WTC11 (cell line): Measurements from ENCODE around the gene RAB3D. TPM values are rescaled to one million over a fixed set of nuclear protein-coding genes. Genes with fewer than 3 reads are reported as not detected.

Experiments used
- ATAC-seq: fragments of 200-7000 bp; cut with Tn5 transposase; 2 replicates; pipeline ENCODE4 v1.10.0; 2021; ENCODE audit warnings: mild to moderate bottlenecking, moderate library complexity
- CTCF ChIA-PET: fragments of 300-600 bp; sonication (Branson Sonifier 250); formaldehyde crosslinking; loops from one replicate; lab custom pipeline; 2021; ENCODE audit warnings: antibody characterized with exemption; lab: Charles Lee
- POLR2A ChIA-PET: fragments of 350-600 bp; sonication (Branson Sonifier 250); formaldehyde crosslinking; loops from one replicate; lab custom pipeline; 2021; ENCODE audit warnings: antibody characterized with exemption; lab: Charles Lee
- DNase-seq: peaks from one replicate; pipeline ENCODE4 v3.0.0; 2021; ENCODE audit warnings: low spot score
- H3K27ac Mint-ChIP-seq: 2 replicates; pipeline ENCODE4 v1.8.0; 2021; ENCODE audit warnings: mixed read lengths
- H3K27me3 Mint-ChIP-seq: 2 replicates; pipeline ENCODE4 v1.8.0; 2021; ENCODE audit warnings: low read depth, mild to moderate bottlenecking, moderate library complexity, mixed read lengths
- H3K36me3 Mint-ChIP-seq: 2 replicates; pipeline ENCODE4 v1.8.0; 2021; ENCODE audit warnings: mixed read lengths
- H3K4me1 Mint-ChIP-seq: 2 replicates; pipeline ENCODE4 v1.8.0; 2022; ENCODE audit warnings: mixed read lengths
- H3K4me3 Mint-ChIP-seq: 2 replicates; pipeline ENCODE4 v1.8.0; 2021; ENCODE audit warnings: mild to moderate bottlenecking, moderate library complexity, mixed read lengths
- H3K9me3 Mint-ChIP-seq: 2 replicates; pipeline ENCODE4 v1.8.0; 2021; ENCODE audit warnings: mixed read lengths
- CBFB ChIP-seq: sonication (generic); formaldehyde crosslinking; IDR thresholded peaks from 2 replicates; pipeline ENCODE4 v1.8.1; 2022; ENCODE audit warnings: mild to moderate bottlenecking, low read depth, missing genetic modification reagents
- EMX1 ChIP-seq: fragments of 250-450 bp; sonication (Bioruptor Pico); IDR thresholded peaks from 2 replicates; pipeline ENCODE4 v1.8.0; 2021; ENCODE audit warnings: mild to moderate bottlenecking
- FOXJ3 ChIP-seq: sonication (generic); formaldehyde crosslinking; IDR thresholded peaks from 2 replicates; pipeline ENCODE4 v1.9.0; 2021; ENCODE audit warnings: missing genetic modification reagents, mild to moderate bottlenecking, borderline replicate concordance
- FOXK1 ChIP-seq: sonication (generic); formaldehyde crosslinking; IDR thresholded peaks from 2 replicates; pipeline ENCODE4 v1.8.0; 2022; ENCODE audit warnings: mild to moderate bottlenecking, moderate library complexity, missing genetic modification reagents
- IRF1 ChIP-seq: sonication (generic); formaldehyde crosslinking; IDR thresholded peaks from 2 replicates; pipeline ENCODE4 v1.8.0; 2023; ENCODE audit warnings: missing genetic modification reagents
- KAT7 ChIP-seq: sonication (generic); formaldehyde crosslinking; IDR thresholded peaks from 2 replicates; pipeline ENCODE4 v1.8.1; 2023; ENCODE audit warnings: missing genetic modification reagents, mild to moderate bottlenecking, borderline replicate concordance
- MAX ChIP-seq: sonication (generic); formaldehyde crosslinking; IDR thresholded peaks from 2 replicates; pipeline ENCODE4 v1.8.0; 2022; ENCODE audit warnings: mild to moderate bottlenecking, missing genetic modification reagents
- NFATC4 ChIP-seq: fragments of 250-450 bp; sonication (Bioruptor Pico); IDR thresholded peaks from 2 replicates; pipeline ENCODE4 v1.9.0; 2021; ENCODE audit warnings: mild to moderate bottlenecking
- TCF7 ChIP-seq: sonication (generic); formaldehyde crosslinking; IDR thresholded peaks from 2 replicates; pipeline ENCODE4 v1.8.0; 2022; ENCODE audit warnings: mild to moderate bottlenecking, low read depth, missing genetic modification reagents, moderate library complexity
- ZNF396 ChIP-seq: fragments of 250-450 bp; sonication (Bioruptor Pico); IDR thresholded peaks from 2 replicates; pipeline ENCODE4 v1.8.0; 2021; ENCODE audit warnings: mild to moderate bottlenecking, moderate library complexity, borderline replicate concordance
- ZNF423 ChIP-seq: fragments of 250-450 bp; sonication (Bioruptor Pico); IDR thresholded peaks from 2 replicates; pipeline ENCODE4 v2.1.2; 2022; ENCODE audit warnings: mild to moderate bottlenecking, moderate library complexity
- ZNF671 ChIP-seq: fragments of 250-450 bp; sonication (Bioruptor Pico); IDR thresholded peaks from 2 replicates; pipeline ENCODE4 v1.8.0; 2021; ENCODE audit warnings: mild to moderate bottlenecking
- total RNA-seq: library from RNA; stranded (reverse); gene quantifications from 3 replicates; pipeline ENCODE4 v1.2.3, GENCODE V29; 2021
- TF ChIP-seq, protein P1 (sequence below): sonication (generic); formaldehyde crosslinking; conservative IDR thresholded peaks from 2 replicates; pipeline ENCODE4 v1.8.1; 2022; ENCODE audit warnings: mild to moderate bottlenecking, missing genetic modification reagents
- TF ChIP-seq, protein P2 (sequence below): sonication (generic); formaldehyde crosslinking; IDR thresholded peaks from 2 replicates; pipeline ENCODE4 v1.8.1; 2023; ENCODE audit warnings: mild to moderate bottlenecking, moderate library complexity, missing genetic modification reagents
- TF ChIP-seq, protein P3 (sequence below): sonication (generic); formaldehyde crosslinking; IDR thresholded peaks from 2 replicates; pipeline ENCODE4 v1.8.1; 2023; ENCODE audit warnings: mild to moderate bottlenecking, missing genetic modification reagents, borderline replicate concordance
- TF ChIP-seq, protein P4 (sequence below): sonication (generic); formaldehyde crosslinking; IDR thresholded peaks from 2 replicates; pipeline ENCODE4 v1.8.1; 2023; ENCODE audit warnings: mild to moderate bottlenecking, missing genetic modification reagents, moderate library complexity

The RAB3D gene
- total RNA-seq, 1 experiment from 2014 or later: 18.9 TPM

DNA sequence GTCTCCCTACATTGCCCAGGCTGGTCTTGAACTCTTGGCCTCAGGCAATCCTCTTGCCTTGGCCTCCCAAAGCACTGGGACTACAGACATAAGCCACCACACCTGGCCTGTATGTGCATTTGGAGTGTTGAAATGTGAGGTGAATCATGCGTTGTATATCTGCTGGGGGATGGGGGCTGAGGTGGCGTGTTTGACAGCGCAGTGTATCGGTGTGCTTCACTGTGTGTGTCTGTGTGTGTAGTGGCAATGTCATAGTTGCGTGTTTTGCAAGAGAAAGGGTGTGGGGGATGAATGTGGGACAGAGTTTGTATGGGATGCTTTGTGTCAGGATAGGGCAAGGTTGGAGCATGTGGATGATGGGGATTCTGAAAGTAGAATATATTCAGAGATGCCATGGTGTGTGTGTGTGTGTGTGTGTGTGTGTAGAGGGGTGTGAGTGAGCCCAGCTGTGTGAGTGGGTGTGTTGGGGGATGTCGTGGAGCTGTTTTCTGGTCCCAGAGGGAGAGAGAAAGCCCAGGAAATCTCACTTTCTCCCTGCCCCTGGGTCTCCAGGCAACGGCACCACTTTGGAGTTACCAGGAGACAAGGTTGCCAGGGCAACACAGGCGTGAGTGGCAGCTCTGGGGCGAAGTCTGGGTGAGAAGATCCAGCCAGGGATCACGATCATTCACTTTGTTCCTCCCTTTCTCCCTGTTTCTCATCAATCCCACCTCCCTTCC, 33.9 kb upstream of the RAB3D start:
- Mint-ChIP-seq H3K36me3 (peaks cover 6% of the 10 kb centered on the region), H3K27ac (peak overlapping the region; percentile 2; the same call in 1 of the 2 replicates), H3K9me3 (no peaks in the 10 kb centered on the region), H3K27me3 (no peaks in the 10 kb centered on the region), H3K4me1 (peaks cover 15% of the 10 kb centered on the region)
- POLR2A ChIA-PET: interaction anchor here (0.6 to 3.1 kb wide), 6 partner anchors 10 to 102 kb away, joined by 3 to 16 read pairs (median 5); partner anchors contain the start of genes CCDC159, EPOR, RAB3D and TMEM205
- DNase-seq (peak; percentile 45), ATAC-seq (no peak)
- CTCF ChIA-PET: interaction anchor here (0.9 to 3.3 kb wide), 6 partner anchors 10 to 79 kb away, joined by 3 to 40 read pairs (median 16); partner anchors contain the start of genes EPOR and RAB3D
- no peak for TF ChIP-seq NFATC4 (CRISPR knock-in tag)
- no peak for TF ChIP-seq CBFB
- TF ChIP-seq, protein P1, sequence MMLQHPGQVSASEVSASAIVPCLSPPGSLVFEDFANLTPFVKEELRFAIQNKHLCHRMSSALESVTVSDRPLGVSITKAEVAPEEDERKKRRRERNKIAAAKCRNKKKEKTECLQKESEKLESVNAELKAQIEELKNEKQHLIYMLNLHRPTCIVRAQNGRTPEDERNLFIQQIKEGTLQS: no peak
- TF ChIP-seq FOXK1 (CRISPR knock-in tag): no peak
- no peak for TF ChIP-seq KAT7 (CRISPR knock-in tag)
- TF ChIP-seq IRF1 (CRISPR knock-in tag): no peak
- TF ChIP-seq EMX1 (CRISPR knock-in tag): no peak
- no peak for TF ChIP-seq MAX
- TF ChIP-seq FOXJ3: no peak
- TF ChIP-seq TCF7 (CRISPR knock-in tag): no peak
- TF ChIP-seq ZNF671: no peak
- no peak for TF ChIP-seq ZNF423
- TF ChIP-seq, protein P2, sequence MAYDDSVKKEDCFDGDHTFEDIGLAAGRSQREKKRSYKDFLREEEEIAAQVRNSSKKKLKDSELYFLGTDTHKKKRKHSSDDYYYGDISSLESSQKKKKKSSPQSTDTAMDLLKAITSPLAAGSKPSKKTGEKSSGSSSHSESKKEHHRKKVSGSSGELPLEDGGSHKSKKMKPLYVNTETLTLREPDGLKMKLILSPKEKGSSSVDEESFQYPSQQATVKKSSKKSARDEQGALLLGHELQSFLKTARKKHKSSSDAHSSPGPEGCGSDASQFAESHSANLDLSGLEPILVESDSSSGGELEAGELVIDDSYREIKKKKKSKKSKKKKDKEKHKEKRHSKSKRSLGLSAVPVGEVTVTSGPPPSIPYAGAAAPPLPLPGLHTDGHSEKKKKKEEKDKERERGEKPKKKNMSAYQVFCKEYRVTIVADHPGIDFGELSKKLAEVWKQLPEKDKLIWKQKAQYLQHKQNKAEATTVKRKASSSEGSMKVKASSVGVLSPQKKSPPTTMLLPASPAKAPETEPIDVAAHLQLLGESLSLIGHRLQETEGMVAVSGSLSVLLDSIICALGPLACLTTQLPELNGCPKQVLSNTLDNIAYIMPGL (CRISPR knock-in tag): no peak
- no peak for TF ChIP-seq ZNF396 (CRISPR knock-in tag)
- TF ChIP-seq, protein P3, sequence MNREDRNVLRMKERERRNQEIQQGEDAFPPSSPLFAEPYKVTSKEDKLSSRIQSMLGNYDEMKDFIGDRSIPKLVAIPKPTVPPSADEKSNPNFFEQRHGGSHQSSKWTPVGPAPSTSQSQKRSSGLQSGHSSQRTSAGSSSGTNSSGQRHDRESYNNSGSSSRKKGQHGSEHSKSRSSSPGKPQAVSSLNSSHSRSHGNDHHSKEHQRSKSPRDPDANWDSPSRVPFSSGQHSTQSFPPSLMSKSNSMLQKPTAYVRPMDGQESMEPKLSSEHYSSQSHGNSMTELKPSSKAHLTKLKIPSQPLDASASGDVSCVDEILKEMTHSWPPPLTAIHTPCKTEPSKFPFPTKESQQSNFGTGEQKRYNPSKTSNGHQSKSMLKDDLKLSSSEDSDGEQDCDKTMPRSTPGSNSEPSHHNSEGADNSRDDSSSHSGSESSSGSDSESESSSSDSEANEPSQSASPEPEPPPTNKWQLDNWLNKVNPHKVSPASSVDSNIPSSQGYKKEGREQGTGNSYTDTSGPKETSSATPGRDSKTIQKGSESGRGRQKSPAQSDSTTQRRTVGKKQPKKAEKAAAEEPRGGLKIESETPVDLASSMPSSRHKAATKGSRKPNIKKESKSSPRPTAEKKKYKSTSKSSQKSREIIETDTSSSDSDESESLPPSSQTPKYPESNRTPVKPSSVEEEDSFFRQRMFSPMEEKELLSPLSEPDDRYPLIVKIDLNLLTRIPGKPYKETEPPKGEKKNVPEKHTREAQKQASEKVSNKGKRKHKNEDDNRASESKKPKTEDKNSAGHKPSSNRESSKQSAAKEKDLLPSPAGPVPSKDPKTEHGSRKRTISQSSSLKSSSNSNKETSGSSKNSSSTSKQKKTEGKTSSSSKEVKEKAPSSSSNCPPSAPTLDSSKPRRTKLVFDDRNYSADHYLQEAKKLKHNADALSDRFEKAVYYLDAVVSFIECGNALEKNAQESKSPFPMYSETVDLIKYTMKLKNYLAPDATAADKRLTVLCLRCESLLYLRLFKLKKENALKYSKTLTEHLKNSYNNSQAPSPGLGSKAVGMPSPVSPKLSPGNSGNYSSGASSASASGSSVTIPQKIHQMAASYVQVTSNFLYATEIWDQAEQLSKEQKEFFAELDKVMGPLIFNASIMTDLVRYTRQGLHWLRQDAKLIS (CRISPR knock-in tag): no peak
- TF ChIP-seq, protein P4, sequence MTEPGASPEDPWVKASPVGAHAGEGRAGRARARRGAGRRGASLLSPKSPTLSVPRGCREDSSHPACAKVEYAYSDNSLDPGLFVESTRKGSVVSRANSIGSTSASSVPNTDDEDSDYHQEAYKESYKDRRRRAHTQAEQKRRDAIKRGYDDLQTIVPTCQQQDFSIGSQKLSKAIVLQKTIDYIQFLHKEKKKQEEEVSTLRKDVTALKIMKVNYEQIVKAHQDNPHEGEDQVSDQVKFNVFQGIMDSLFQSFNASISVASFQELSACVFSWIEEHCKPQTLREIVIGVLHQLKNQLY (CRISPR knock-in tag): no peak
- TF ChIP-seq, all 79 proteins: peak for 0
- H3K4me3 Mint-ChIP-seq: no peak overlapping the region; the same call in 1 of the 2 replicates

- H3K27me3 Mint-ChIP-seq: no peaks in the 10 kb centered on the region
- CTCF ChIA-PET: interaction anchor here (1.2 to 4.0 kb wide), 5 partner anchors 9 to 143 kb away, joined by 3 to 22 read pairs (median 10); no protein-coding TSS in a partner anchor
- H3K27ac Mint-ChIP-seq: no peak overlapping the region
- POLR2A ChIA-PET: no interaction called here
- TF ChIP-seq, protein P2 (CRISPR knock-in tag): no peak
- no peak for ATAC-seq
- H3K4me3 Mint-ChIP-seq: no peak overlapping the region
- H3K9me3 Mint-ChIP-seq: no peaks in the 10 kb centered on the region
- no peak for DNase-seq
- peaks cover 3% of the 10 kb centered on the region; the same call in 1 of the 2 replicates for H3K36me3 Mint-ChIP-seq
- H3K4me1 Mint-ChIP-seq: peaks cover 4% of the 10 kb centered on the region; the same call in 1 of the 2 replicates
These were observed 31.3 kb upstream of the RAB3D start for GRCh38 chr19:11370744-11371143.
